Measurements from ENCODE around the gene SAMHD1.
"Not testable (repeated sequence)": the region's sequence is repeated elsewhere in the genome, so short reads cannot be mapped to it uniquely, and the experiment has no call there.

The SAMHD1 gene

DNA sequence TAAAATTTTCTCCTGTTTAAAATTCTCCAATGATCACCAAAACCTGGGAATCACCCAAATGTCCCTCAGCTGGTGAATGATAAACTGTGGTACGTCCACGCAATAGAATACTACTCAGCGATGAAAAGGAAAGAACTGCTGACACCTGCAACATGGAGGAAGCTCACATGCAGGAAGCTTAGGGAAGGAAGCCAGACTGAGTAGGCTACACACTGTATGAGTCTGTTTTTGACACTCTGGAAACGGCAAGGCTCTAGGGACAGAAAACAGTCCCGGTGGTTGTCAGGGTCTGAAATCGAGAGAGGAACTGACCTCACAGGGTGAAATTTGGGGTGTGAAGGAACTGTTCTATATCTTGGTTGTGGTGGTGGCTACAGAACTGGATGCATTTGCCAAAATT, 100.7 kb downstream of the SAMHD1 start:
- DNase-seq = no peak

DNA sequence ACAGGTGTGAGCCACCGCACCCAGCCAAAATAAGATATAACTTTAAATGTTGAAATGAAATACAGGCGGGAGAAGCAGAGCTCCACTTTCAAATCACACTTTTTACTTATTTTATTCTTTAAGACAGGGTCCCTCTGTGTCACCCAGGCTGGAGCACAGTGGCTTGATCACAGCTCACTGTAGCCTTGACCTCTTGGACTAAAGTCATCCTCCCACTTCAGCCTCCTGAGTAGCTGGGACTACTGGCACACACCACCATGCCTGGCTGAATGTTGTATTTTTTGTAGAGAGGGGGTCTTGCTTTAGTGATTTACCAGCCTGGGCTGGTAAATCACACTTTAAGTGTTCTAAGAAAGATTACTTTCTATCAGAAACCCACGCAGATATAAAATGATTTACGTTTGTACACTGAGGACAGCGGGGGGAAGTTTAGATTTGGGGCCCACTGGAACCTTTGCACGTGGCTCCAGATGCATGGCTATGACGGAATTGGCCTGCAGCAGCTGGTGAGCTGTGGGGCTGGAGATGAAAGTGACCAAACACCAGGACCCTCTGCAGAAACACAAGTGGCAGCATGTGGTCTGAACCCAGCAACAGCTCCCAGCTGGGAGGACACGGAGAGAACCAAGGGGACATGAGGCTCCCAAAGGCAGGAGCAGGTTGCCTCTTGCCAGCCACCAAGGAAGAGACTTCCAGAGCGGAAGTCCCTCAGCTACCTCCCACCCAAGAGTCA, 102.0 kb downstream of the SAMHD1 start:
- DNase-seq = no peak

DNA sequence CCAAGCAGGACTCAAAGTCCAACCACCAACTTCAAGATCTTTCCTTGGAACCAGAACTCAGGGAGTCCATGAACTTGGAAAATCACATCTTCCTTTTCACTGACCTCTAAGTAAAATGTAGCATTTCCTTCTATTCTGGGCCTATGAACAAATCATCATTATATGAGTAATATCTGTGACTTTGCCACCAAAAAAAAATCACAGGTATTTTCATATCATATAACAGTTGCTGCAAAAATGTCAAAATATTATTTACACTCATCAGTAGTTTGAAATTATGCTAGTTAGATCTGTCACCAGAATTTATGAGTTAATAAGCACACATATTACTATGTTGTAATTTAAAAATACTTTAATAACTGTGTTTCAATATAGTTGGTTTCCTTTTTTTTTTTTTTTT, 102.8 kb downstream of the SAMHD1 start:
- DNase-seq = no peak

DNA sequence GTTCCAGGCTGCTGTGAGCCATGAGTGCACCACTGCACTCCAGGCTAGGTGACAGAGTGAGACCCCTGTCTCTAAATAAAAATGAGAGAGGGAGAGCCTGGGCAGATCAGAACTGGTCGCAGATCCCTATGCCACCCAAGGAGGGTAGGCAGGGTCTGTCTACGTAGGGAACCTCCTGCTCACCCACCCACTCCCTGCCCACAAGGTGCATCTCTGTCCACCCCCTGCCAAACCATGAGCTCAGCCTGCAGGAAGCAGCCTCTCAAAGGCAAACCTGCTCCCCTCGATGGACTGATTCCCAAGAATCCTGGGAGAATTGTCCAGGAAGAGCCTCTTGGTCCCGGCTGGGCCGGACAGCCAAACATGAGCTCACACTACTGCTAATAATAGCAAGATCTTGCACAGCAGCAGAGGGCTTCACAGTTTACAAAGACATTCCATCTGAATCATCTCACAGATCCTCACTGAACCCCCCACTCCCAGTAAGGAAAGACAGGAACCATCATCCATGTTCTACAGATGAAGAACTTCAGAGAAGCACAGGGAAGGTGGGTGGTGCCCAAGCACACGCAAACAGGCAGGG, 103.3 kb downstream of the SAMHD1 start:
- no peak for DNase-seq

DNA sequence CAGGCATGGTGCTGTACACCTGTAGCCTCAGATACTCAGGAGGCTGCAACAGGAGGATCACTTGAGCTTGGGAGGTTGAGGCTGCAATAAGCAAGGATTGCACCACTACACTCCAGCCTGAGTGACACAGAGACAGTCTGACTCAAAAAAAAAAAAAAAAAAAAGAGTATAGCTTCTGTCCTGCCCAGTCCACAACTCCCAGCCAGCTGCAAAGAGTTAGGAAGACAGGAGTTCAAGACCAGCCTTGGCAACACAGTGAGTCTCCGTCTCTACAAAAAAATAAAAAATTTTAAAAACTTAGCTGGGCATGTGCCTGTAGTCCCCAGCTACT, 103.8 kb downstream of the SAMHD1 start:
- DNase-seq = no peak

DNA sequence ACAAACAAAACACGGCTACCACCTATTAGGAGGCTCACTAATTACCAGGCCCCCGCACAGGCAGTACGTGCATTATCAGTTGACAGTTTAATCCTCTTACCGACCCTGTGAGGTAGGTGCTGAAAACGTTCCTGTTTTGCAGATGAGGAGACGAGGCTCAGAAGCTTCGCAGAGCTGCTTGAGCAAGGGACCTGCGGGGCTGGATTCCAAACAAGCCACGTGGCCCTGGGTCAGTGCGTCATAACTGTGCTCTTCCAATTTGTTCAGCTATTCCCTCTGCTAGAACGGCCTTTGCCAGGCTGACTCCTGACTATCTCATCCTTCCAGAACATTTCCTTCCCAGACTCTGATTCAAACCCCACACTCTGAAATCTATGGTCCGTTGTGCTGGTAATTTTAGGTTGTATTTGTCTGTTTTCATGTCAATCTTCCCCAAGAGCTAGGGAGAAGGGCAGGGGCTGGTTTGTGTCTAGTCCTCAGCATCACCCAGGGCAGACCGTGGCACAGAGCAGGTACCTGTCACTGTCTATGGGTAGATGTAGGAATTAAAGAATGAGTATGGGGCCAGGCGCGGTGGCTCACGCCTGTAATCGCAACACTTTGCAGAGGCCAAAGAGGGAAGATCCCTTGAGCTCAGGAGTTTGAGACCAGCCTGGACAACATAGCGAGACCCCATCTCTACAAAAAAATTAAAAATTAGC, 104.3 kb downstream of the SAMHD1 start:
- DNase-seq = no peak

DNA sequence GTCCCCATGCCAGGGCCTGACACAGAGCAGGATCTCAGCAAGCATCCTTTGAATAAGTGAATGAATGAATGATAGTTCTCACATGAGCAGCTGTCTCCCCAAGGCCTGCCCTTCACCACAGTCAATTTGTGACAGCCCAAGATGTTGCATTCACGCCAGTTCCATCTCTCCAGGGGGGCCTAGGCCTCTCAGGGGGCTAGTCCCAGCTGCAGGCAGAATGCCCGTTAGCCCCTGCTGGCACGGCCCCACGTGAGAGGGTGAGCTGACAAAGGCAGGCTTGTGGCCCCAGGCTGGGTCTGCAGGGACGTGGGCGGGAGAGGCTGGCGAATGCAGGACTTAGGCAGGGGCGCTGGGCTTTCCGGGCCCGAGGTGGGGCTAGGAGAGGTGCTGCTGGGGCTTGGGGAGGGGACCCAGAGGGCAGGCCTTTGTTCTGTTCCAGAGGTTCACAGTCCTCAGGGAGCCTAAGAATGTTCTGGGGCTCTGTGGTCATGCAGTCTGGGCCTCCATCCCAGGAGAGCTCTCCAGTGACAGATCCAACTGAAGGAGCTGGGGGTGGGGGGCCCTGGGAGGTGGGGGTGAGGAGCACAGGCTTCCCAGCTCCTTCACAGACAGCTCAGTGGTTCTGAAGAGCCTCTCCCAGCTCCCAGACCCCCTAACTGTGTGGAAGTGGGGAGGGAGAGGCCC, 106.1 kb downstream of the SAMHD1 start:
- no peak for DNase-seq

DNA sequence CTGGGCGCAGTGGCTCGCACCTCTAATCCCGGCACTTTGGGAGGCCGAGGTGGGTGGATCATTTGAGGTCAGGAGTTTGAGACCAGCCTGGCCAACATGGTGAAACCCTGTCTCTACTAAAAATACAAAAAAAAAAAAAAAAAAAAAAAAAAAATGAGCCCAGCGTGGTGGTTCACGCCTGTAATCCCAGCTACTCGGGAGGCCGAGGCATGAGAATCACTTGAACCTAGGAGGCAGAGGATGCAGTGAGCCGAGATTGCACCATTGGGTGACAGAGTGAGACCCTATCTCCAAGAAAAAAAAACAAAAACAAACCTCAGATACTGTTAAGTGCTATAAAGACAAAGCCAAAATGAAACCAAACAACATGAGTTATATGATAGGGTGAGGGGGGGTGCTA, 110.5 kb downstream of the SAMHD1 start:
- not testable (repeated sequence) for DNase-seq

Measured in GF-D8 (cell line).